ENCODE results near the gene ARPP21. TPM values are rescaled to one million over a fixed set of nuclear protein-coding genes. Genes with fewer than 3 reads are reported as not detected.
"Not testable (repeated sequence)": the region's sequence is repeated elsewhere in the genome, so short reads cannot be mapped to it uniquely, and the experiment has no call there.

ARPP21 gene
- total RNA-seq, 1 donor from 2014 or later = not detected

GRCh38 chr3:35790764-35791163, 151.4 kb downstream of the ARPP21 start:
- ChIA-PET CTCF (no interaction called here), POLR2A (no interaction called here)
- Mint-ChIP-seq H3K27ac (no peak overlapping the region), H3K4me1 (peaks cover under 1% of the 10 kb centered on the region), H3K9me3 (no peaks in the 10 kb centered on the region), H3K36me3 (ENCODE audit: low read depth) (no peaks in the 10 kb centered on the region), H3K4me3 (no peak overlapping the region), H3K27me3 (no peaks in the 10 kb centered on the region)
- no peak for ATAC-seq (ENCODE audit: low read depth)
- TF ChIP-seq, protein P1, sequence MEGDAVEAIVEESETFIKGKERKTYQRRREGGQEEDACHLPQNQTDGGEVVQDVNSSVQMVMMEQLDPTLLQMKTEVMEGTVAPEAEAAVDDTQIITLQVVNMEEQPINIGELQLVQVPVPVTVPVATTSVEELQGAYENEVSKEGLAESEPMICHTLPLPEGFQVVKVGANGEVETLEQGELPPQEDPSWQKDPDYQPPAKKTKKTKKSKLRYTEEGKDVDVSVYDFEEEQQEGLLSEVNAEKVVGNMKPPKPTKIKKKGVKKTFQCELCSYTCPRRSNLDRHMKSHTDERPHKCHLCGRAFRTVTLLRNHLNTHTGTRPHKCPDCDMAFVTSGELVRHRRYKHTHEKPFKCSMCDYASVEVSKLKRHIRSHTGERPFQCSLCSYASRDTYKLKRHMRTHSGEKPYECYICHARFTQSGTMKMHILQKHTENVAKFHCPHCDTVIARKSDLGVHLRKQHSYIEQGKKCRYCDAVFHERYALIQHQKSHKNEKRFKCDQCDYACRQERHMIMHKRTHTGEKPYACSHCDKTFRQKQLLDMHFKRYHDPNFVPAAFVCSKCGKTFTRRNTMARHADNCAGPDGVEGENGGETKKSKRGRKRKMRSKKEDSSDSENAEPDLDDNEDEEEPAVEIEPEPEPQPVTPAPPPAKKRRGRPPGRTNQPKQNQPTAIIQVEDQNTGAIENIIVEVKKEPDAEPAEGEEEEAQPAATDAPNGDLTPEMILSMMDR (IDR thresholded peaks at IDR 0.05) = no peak
- DNase-seq = no peak
- intact Hi-C loops (cut with micrococcal nuclease) = no loop called here

DNA sequence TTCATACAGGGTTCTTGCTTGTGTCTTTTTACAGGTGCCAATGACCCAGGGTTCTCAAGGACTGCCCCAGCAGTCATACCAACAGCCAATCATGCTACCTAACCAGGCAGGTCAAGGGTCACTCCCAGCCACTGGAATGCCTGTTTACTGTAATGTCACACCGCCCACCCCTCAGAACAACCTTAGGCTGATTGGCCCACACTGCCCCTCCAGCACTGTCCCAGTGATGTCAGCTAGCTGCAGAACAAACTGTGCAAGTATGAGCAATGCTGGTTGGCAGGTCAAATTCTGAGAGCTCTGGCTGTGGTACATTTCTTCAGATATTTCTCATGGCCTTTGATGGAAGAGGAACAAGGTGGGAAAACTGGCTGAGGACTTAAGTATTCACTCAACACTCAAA, 154.3 kb downstream of the ARPP21 start:
- no peak for ATAC-seq (ENCODE audit: low read depth)
- no peak overlapping the region for H3K27ac Mint-ChIP-seq
- intact Hi-C loops (cut with micrococcal nuclease) = no loop called here
- no peak for DNase-seq
- no peaks in the 10 kb centered on the region for H3K27me3 Mint-ChIP-seq
- H3K4me3 Mint-ChIP-seq = no peak overlapping the region
- ChIA-PET CTCF (no interaction called here), POLR2A (no interaction called here)
- TF ChIP-seq, protein P1 (IDR thresholded peaks at IDR 0.05) = no peak
- no peaks in the 10 kb centered on the region for H3K36me3 Mint-ChIP-seq (ENCODE audit: low read depth)
- H3K4me1 Mint-ChIP-seq = no peaks in the 10 kb centered on the region
- no peaks in the 10 kb centered on the region for H3K9me3 Mint-ChIP-seq

GRCh38 chr3:35800960-35801459, 161.7 kb downstream of the ARPP21 start:
- ATAC-seq (ENCODE audit: low read depth) (no peak), DNase-seq (no peak)
- Mint-ChIP-seq H3K27ac (no peak overlapping the region), H3K9me3 (no peaks in the 10 kb centered on the region), H3K4me3 (no peak overlapping the region), H3K27me3 (no peaks in the 10 kb centered on the region), H3K4me1 (no peaks in the 10 kb centered on the region), H3K36me3 (ENCODE audit: low read depth) (no peaks in the 10 kb centered on the region)
- POLR2A ChIA-PET = no interaction called here
- TF ChIP-seq, protein P1 (IDR thresholded peaks at IDR 0.05) = no peak
- CTCF ChIA-PET = no interaction called here
- intact Hi-C loops (cut with micrococcal nuclease) = no loop called here

DNA sequence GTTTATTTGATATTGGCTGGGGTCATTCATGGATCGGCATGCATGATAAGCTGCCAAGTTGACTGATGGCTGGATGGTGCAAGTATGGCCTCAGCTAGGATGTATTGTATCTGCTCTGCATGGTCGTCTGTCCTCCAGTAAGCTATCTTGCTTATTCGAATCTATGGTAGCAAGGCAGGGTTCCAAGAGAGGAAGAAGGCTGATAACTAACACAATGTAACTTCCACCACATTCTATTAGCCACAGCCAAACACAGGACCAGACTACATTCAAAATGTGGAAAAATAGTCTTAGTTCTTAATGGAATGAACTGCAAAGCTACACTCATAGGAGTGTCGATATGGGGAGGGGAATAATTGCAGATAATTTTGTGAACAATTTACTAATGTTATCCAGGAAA, 175.2 kb downstream of the ARPP21 start:
- no peak overlapping the region for H3K27ac Mint-ChIP-seq
- peaks cover 8% of the 10 kb centered on the region for H3K9me3 Mint-ChIP-seq
- no peaks in the 10 kb centered on the region for H3K4me1 Mint-ChIP-seq
- H3K36me3 Mint-ChIP-seq (ENCODE audit: low read depth) = no peaks in the 10 kb centered on the region
- ATAC-seq (ENCODE audit: low read depth) (no peak), DNase-seq (no peak)
- no peak overlapping the region for H3K4me3 Mint-ChIP-seq
- intact Hi-C loops (cut with micrococcal nuclease) = no loop called here
- TF ChIP-seq, protein P1 (IDR thresholded peaks at IDR 0.05) = no peak
- H3K27me3 Mint-ChIP-seq = no peaks in the 10 kb centered on the region
- POLR2A ChIA-PET = no interaction called here
- CTCF ChIA-PET = no interaction called here

DNA sequence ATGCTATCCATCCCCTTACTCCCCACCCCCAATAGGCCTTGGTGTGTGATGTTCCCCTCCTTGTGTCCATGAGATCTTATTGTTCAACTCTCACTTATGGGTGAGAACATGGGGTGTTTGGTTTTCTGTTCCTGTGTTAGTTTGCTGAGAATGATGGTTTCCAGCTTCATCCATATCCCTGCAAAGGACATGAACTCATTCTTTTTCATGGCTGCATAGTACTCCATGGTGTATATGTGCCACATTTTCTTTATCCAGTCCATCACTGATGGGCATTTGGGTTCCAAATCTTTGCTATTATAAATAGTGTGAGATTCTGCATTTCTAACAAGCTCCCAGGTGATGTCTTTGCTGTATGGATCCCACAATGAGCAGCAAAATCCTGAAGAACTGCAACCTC, 176.5 kb downstream of the ARPP21 start:
- H3K4me3 Mint-ChIP-seq; DNase-seq; H3K9me3 Mint-ChIP-seq; H3K27ac Mint-ChIP-seq; intact Hi-C loops (cut with micrococcal nuclease); POLR2A ChIA-PET; CTCF ChIA-PET; H3K36me3 Mint-ChIP-seq (ENCODE audit: low read depth); H3K27me3 Mint-ChIP-seq; ATAC-seq (ENCODE audit: low read depth); H3K4me1 Mint-ChIP-seq: not testable (repeated sequence)

DNA sequence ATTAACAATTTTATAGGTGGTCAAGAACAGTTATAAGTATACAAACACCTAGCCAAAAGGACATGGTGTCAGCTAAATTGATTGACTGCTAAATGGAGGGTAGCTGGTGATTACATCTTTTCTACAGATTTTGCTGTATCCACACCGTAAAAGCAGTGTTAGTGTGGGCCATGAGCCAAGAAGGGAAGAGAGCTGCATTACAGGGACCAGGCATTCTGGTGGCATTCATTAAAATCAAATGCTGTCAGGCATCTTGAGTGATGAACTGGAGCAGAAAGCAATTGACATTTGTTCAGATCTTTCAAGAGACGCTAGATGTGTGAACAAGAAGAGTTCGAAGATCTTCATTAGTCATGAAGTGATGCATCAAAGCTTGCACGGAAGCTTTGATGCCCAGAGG, 177.9 kb downstream of the ARPP21 start:
- intact Hi-C loops (cut with micrococcal nuclease) = no loop called here
- ChIA-PET CTCF (no interaction called here), POLR2A (no interaction called here)
- H3K4me1 Mint-ChIP-seq = no peaks in the 10 kb centered on the region
- no peak for ATAC-seq (ENCODE audit: low read depth)
- H3K27me3 Mint-ChIP-seq = no peaks in the 10 kb centered on the region
- H3K36me3 Mint-ChIP-seq (ENCODE audit: low read depth) = no peaks in the 10 kb centered on the region
- TF ChIP-seq, protein P1 (IDR thresholded peaks at IDR 0.05) = no peak
- DNase-seq = no peak
- H3K9me3 Mint-ChIP-seq = peaks cover 8% of the 10 kb centered on the region
- no peak overlapping the region for H3K27ac Mint-ChIP-seq
- no peak overlapping the region for H3K4me3 Mint-ChIP-seq
